Measurements from ENCODE around the gene SLC2A4.
"Not testable (repeated sequence)": the region's sequence is repeated elsewhere in the genome, so short reads cannot be mapped to it uniquely, and the experiment has no call there.

The SLC2A4 gene

GRCh38 chr17:7281074-7281952 lies at the start of gene SLC2A4:
Gene SLC2A4, plus strand, starts transcription at chr17:7281718. Its CDS starts 217 bp downstream, at chr17:7281935.
- in situ Hi-C loops (cut with HindIII; ENCODE audit: low sequenced_read_pairs): no loop called here

GRCh38 chr17:7232114-7232513 lies 49.4 kb upstream of the SLC2A4 start:
- in situ Hi-C loops (cut with HindIII; ENCODE audit: low sequenced_read_pairs): no loop called here

GRCh38 chr17:7233701-7234082 lies 47.8 kb upstream of the SLC2A4 start:
- in situ Hi-C loops (cut with HindIII; ENCODE audit: low sequenced_read_pairs): no loop called here

- in situ Hi-C loops (cut with HindIII; ENCODE audit: low sequenced_read_pairs): no loop called here
Observed at GRCh38 chr17:7234083-7234951, 47.2 kb upstream of the SLC2A4 start, which contains the start of gene DVL2. Gene DVL2, minus strand, starts transcription at chr17:7234517. Its CDS starts 255 bp downstream, at chr17:7234262.

- in situ Hi-C loops (cut with HindIII; ENCODE audit: low sequenced_read_pairs): no loop called here
Observed at GRCh38 chr17:7235693-7236665, 45.5 kb upstream of the SLC2A4 start.

GRCh38 chr17:7236808-7237207 lies 44.7 kb upstream of the SLC2A4 start:
- in situ Hi-C loops (cut with HindIII; ENCODE audit: low sequenced_read_pairs): no loop called here

- in situ Hi-C loops (cut with HindIII; ENCODE audit: low sequenced_read_pairs): no loop called here
Observed at GRCh38 chr17:7237266-7237760, 44.2 kb upstream of the SLC2A4 start.

- in situ Hi-C loops (cut with HindIII; ENCODE audit: low sequenced_read_pairs): no loop called here
Observed at GRCh38 chr17:7237761-7238419, 43.6 kb upstream of the SLC2A4 start.

- in situ Hi-C loops (cut with HindIII; ENCODE audit: low sequenced_read_pairs): no loop called here
Observed at GRCh38 chr17:7238420-7239090, 43.0 kb upstream of the SLC2A4 start.

- in situ Hi-C loops (cut with HindIII; ENCODE audit: low sequenced_read_pairs): no loop called here
Observed at GRCh38 chr17:7239091-7240027, 42.2 kb upstream of the SLC2A4 start, which contains the start of gene PHF23. Gene PHF23, minus strand, starts transcription at chr17:7239457. Its CDS starts 178 bp downstream, at chr17:7239279.

GRCh38 chr17:7240375-7240774 lies 41.1 kb upstream of the SLC2A4 start:
- in situ Hi-C loops (cut with HindIII; ENCODE audit: low sequenced_read_pairs): no loop called here

- in situ Hi-C loops (cut with HindIII; ENCODE audit: low sequenced_read_pairs): no loop called here
Observed at GRCh38 chr17:7241090-7241733, 40.3 kb upstream of the SLC2A4 start.

GRCh38 chr17:7241783-7242716 lies 39.5 kb upstream of the SLC2A4 start, which contains the start of gene GABARAP:
Gene GABARAP, minus strand, starts transcription at chr17:7242449. Its CDS starts 119 bp downstream, at chr17:7242330.
- in situ Hi-C loops (cut with HindIII; ENCODE audit: low sequenced_read_pairs): no loop called here

- in situ Hi-C loops (cut with HindIII; ENCODE audit: low sequenced_read_pairs): no loop called here
Observed at GRCh38 chr17:7242717-7243452, 38.6 kb upstream of the SLC2A4 start.

GRCh38 chr17:7243453-7243729 lies 38.1 kb upstream of the SLC2A4 start:
- in situ Hi-C loops (cut with HindIII; ENCODE audit: low sequenced_read_pairs): no loop called here

GRCh38 chr17:7243838-7244237 lies 37.7 kb upstream of the SLC2A4 start:
- in situ Hi-C loops (cut with HindIII; ENCODE audit: low sequenced_read_pairs): not testable (repeated sequence)

Measured in endothelial cell of hepatic sinusoid (primary cell).